Hepatic stellate cell (primary cell): ENCODE data around the gene KIF5C.

Source experiments
- DNase-seq: peaks from one replicate; pipeline ENCODE4 v3.0.0; 2011; ENCODE audit warnings: low spot score

Gene KIF5C

DNA sequence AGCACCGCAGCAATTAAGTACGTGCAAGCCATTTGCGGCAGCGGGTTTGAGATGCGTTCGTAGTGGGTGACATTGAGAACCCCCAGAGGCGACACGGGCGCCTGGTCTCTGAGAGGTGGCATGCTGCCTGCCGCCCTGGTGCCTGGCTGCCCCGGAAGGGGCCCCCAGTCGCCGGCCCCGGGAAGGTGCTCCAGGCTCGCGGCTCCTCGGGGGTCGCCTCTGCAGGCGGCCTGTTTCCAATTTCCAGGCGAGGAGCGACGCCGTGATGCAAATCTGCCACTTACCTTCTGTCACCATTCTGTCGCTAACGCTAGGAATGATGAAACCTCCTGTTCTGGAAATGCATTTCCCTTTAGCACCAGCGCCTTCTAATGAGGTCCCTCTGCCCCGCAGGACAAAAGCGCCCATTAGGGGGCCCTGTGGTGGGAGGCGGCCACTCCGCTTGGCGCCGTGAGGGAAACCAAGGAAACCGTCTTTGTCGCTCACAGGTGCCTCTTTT lies 13.0 kb downstream of the KIF5C start:
- no peak for DNase-seq

GRCh38 chr2:148888986-148889385 lies 14.0 kb downstream of the KIF5C start:
- no peak for DNase-seq

- no peak for DNase-seq
These were observed 18.9 kb downstream of the KIF5C start for GRCh38 chr2:148893906-148894305.

- DNase-seq: no peak
These were observed 21.1 kb downstream of the KIF5C start for GRCh38 chr2:148896136-148896535.

- no peak for DNase-seq
These were observed 24.8 kb downstream of the KIF5C start for GRCh38 chr2:148899638-148900318.

GRCh38 chr2:148900350-148900837 lies 25.4 kb downstream of the KIF5C start:
- DNase-seq: no peak

DNA sequence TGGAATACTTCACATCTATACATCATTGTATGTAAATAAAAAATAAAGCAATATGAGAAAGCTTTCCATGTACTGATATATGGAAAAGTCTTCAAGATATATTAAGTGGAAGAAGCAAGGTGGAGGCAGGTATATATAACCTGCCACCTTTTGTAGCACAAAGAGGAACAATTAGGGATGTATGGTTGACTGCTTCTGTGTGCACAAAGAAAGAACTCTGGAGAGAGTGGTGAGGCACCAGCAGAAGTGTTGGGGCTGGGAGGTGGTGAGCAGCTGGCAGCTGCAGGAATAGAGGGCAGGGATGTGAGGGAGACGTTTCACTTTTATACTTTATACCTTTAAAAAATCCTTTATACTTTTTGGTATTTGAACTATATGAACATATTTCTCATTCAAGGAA lies 26.1 kb downstream of the KIF5C start:
- DNase-seq: no peak

DNA sequence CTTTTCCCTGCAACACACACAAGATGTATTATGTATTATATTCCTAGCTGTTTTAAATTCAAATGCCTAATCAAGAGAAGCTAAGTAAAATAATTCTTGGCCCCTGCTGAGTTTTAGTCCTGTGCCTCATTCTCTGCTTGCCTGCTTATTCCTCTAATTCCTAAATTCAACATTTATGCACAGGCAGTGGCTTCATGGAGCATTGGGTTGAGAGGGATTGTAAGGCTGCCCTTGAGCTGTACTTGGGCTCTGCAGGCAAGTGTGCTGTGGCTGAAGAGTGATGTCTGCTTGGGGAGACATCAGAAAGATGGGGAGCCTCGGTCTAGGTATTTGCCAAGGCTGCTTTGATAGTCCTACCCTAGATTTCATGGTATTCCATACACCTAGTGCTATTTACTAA lies 27.8 kb downstream of the KIF5C start:
- no peak for DNase-seq

DNA sequence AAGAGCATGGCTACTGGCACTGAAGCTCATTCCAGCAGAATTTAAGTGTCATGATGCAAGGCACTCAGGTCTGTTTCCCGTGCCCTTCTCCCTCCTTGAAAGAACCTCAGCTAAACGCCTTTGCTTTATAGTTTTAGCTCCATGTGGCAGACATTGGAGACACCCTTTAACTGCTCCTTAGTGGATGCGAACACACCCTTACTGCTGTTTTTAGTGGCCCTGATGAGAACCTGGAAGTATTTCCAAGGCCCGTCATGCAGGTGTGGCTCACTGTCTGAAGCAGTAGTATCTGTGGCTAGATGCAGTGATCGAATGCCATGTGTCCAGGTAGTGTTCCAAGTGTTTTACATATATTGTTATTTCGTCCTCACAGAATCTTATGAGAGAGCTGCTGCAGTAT lies 28.3 kb downstream of the KIF5C start:
- no peak for DNase-seq

GRCh38 chr2:148903979-148904378 lies 29.0 kb downstream of the KIF5C start:
- no peak for DNase-seq

DNA sequence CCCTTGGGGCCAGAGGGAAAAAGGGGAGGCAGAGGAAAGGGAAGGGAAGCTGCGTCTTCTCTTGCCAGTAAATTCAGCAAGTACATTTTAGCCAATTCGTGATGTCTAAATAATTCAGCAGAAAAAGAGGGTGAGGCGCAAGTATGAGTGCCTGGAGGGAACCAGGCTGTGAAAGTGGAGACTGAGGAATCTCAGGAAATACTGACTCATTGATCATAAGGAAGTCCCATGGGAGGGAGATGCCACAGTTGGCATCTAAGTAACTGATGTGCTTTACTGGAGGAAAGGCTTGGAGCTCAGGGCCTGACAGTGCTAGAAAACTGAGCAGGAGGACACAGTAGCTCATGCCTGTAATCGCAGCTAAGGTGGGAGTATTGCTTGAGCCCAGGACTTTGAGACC lies 31.1 kb downstream of the KIF5C start:
- DNase-seq: no peak

DNA sequence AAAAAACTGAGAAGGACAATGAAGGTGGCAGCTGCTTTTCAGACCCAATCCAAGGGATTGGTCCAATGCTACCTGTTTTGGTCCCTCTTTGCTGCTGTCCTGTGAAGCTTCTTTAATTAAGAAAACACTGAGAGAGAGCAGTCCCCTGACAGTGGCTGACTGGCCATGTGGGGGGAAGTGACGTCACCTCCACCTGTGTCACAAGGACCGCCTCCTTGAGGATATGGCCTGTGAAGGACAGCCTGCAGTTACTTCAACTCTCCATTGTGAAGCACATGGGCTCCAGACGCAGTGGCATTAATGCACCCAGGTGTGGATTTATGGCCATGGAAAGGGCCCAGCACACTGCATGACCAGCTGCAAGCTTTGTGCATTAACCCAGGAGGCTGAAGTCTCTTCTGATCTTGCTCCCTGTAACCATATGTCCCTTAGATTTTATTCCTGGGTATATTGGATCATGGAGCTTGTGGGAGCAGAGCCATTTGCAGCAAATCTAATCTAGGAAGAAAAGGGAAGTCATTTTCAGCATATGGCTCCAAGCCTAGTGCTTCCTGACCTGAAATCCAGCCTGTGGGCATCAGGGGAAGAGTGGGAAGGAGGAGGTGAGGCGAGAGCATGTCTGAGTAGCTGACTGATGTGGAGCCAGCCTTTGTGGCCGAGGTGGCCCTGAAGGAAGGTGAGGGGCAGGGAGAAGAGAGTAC lies 32.2 kb downstream of the KIF5C start:
- no peak for DNase-seq

GRCh38 chr2:148909114-148909513 lies 34.1 kb downstream of the KIF5C start:
- DNase-seq: no peak

DNA sequence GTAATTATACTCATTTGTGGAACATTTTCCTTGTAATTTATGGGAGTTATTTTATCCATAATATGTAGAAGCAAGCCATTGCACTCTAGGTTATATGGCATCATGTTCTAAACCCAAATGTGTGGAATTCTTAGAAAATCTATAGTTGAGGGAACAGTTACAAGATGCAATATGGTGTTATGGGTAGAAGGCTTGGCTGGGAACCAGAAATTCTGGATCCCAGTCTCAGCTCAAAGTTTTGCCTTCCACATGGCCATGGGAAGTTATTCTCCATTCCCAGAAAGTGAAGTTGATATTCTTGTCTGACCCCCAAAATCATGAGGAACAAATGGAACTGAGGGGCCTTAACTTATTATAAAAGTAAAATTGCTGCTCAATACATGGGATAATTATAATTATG lies 38.0 kb downstream of the KIF5C start:
- no peak for DNase-seq

DNA sequence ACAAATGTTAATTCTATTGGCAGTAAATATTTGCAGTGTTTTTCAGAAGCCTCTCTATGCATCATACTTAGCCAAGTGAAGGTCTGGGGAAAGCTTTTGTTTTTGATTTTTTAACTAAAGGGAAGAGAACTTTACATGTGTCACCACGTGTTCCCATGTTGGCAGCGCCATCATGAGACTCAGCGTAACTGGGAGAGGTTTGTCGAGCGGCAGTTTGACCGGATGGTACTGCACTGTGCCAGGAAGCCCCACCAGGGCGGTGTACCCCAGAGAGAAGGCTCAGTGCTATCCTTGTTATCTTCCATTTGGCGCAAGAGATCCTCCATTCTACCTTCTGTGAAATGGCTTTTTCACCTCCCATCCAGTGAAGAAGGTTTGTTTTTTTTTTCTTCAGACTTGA lies 38.5 kb downstream of the KIF5C start:
- DNase-seq: no peak

- no peak for DNase-seq
These were observed 39.4 kb downstream of the KIF5C start for GRCh38 chr2:148914463-148914862.

- no peak for DNase-seq
These were observed 42.4 kb downstream of the KIF5C start for GRCh38 chr2:148917431-148917830.

GRCh38 chr2:148918554-148918953 lies 43.5 kb downstream of the KIF5C start:
- no peak for DNase-seq

- DNase-seq: no peak
These were observed 45.5 kb downstream of the KIF5C start for GRCh38 chr2:148920559-148920958.

- DNase-seq: no peak
These were observed 47.0 kb downstream of the KIF5C start for GRCh38 chr2:148922062-148922461.

GRCh38 chr2:148922776-148923475 lies 47.9 kb downstream of the KIF5C start:
- no peak for DNase-seq

DNA sequence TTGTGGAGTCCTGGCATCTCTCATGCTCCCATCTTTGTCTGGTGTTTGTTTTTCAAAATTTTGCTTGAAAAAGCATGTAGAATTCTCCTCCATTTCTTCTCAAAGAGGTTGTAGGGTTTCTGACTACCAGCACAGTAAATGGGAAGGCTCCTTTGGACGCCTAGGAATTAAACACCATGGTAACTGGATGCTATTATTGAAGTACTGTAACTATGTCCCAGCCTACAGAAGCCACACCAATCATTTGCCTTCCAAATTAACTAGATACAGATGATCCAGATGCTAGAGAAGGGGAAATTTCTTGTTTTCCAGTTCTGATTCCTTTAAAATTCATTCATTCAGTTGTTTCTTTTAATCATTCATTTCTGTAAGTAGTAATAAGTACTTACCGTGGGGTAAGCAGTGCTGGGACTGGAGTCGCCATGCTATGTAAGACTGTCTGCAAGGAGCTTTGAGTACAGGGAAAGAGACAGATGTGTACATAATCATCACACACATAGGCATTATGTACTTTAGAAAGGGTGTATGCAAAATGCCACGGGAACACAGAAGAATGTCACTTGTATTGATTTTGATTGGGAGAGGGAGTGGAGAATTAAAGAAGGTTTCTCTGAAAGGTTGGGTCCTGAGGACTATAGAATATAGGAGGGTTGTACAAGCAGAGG lies 49.6 kb downstream of the KIF5C start:
- no peak for DNase-seq
